K562 (cell line): Measurements from ENCODE around the gene SCGB2B2. TPM values are rescaled to one million over a fixed set of nuclear protein-coding genes. Genes with fewer than 3 reads are reported as not detected.

Source experiments
- AFF1 ChIP-seq, 2 experiments: fragments of 450-650 bp; IDR thresholded peaks; 2 replicates each; pipeline ENCODE4 v1.6.1; 2018; ENCODE audit warnings: mild to moderate bottlenecking in 2 of 2, low read depth in 1 of 2; ENCODE audit not compliant: partially characterized antibody in 2 of 2
- ATF2 ChIP-seq: sonication (generic); formaldehyde crosslinking; IDR thresholded peaks from 2 replicates; pipeline ENCODE4 v1.8.1; 2022; ENCODE audit warnings: missing genetic modification reagents
- E2F6 ChIP-seq, 2 experiments: IDR thresholded peaks; 2 replicates each; pipeline ENCODE4 v1.6.1; 2011; ENCODE audit warnings: borderline replicate concordance in 1 of 2, control low read depth in 1 of 2, low read depth in 1 of 2, low read length in 1 of 2, mild to moderate bottlenecking in 1 of 2, mixed read lengths in 1 of 2, moderate library complexity in 1 of 2; ENCODE audit not compliant: insufficient read depth in 1 of 2, insufficient read length in 1 of 2, poor library complexity in 1 of 2, severe bottlenecking in 1 of 2; ENCODE audit errors: extremely low read depth in 1 of 2
- HCFC1 ChIP-seq: IDR thresholded peaks from 2 replicates; pipeline ENCODE4 v1.6.1; 2012; ENCODE audit warnings: low read depth, low read length, improper control_type of control experiment
- L3MBTL2 ChIP-seq: fragments of 450-650 bp; IDR thresholded peaks from 2 replicates; pipeline ENCODE4 v1.6.1; 2016; ENCODE audit warnings: mild to moderate bottlenecking, moderate library complexity
- MYC ChIP-seq, 2 experiments: fragments of 250-450 bp in 1 of 2; sonication (Bioruptor Pico) in 1 of 2; IDR thresholded peaks; 2 replicates each; pipeline versions ENCODE4 v1.5.1 to v1.6.1; 2012 to 2021; ENCODE audit warnings: low read depth in 2 of 2, borderline replicate concordance in 1 of 2, improper control_type of control experiment in 1 of 2, low read length in 1 of 2, mild to moderate bottlenecking in 1 of 2, moderate library complexity in 1 of 2
- RBFOX2 ChIP-seq: fragments of 200-400 bp; formaldehyde crosslinking; IDR thresholded peaks from 2 replicates; pipeline ENCODE4 v1.6.1; 2017; ENCODE audit warnings: low read depth, mild to moderate bottlenecking, low read length, moderate library complexity
- ZBTB11 ChIP-seq, 3 experiments: fragments of 200-800 bp in 1 of 3; fragments of 250-450 bp in 1 of 3; fragments of 450-650 bp in 1 of 3; sonication (Bioruptor Pico) in 1 of 3; sonication (Bioruptor generic) in 1 of 3; formaldehyde crosslinking in 1 of 3; IDR thresholded peaks; 2 replicates each; pipeline versions ENCODE4 v1.6.1 to v1.8.0; 2016 to 2022; ENCODE audit warnings: mild to moderate bottlenecking in 2 of 3, missing genetic modification characterization in 2 of 3, missing compliant biosample characterization in 1 of 3, moderate library complexity in 1 of 3
- ZC3H4 ChIP-seq: sonication (generic); formaldehyde crosslinking; IDR thresholded peaks from 2 replicates; pipeline ENCODE4 v1.9.0; 2021; ENCODE audit warnings: missing genetic modification reagents, borderline replicate concordance
- ZNF134 ChIP-seq: fragments of 250-450 bp; sonication (Bioruptor Pico); conservative IDR thresholded peaks from 2 replicates; pipeline ENCODE4 v1.4.0; 2020
- ZNF431 ChIP-seq: sonication (generic); formaldehyde crosslinking; IDR thresholded peaks from 2 replicates; pipeline ENCODE4 v1.8.0; 2022; ENCODE audit warnings: mild to moderate bottlenecking, missing genetic modification reagents
- polyA plus RNA-seq, 8 experiments: library from polyadenylated mRNA; depleted of rRNA in 4 of 8; stranded (reverse) in 5 of 8; unstranded in 3 of 8; fragments of >200 nt; fragmentation: Nextera tagmentation in 2 of 8; fragmentation: Illumina TruSeq in 1 of 8; extraction: Ambion mirVana in 2 of 8; extraction: Trizol in 1 of 8; gene quantifications; 2 replicates each; pipeline versions ENCODE4 v1.2.1 to v1.2.3, GENCODE V29; 2011 to 2014; ENCODE audit warnings: inconsistent platforms in 1 of 8, missing spikeins in 1 of 8
- total RNA-seq, 7 experiments: library from RNA; depleted of rRNA in 6 of 7; stranded (reverse); fragments of >200 nt in 6 of 7; fragmentation: Illumina TruSeq in 2 of 7; extraction: Trizol in 2 of 7; gene quantifications; 2 replicates each; pipeline versions ENCODE4 v1.2.1 to v1.2.3, GENCODE V29; 2011 to 2021; ENCODE audit warnings: low replicate concordance in 1 of 7

Gene SCGB2B2
- total and polyA plus RNA-seq, 9 of the 15 experiments (the other 6 are each of a cell fraction or from before 2014, with no cell fraction given): not detected

GRCh38 chr19:34677386-34678084, 576 bp upstream of the SCGB2B2 start, which contains the start of gene ZNF302 (continued):
- no peak for TF ChIP-seq ZBTB11 (CRISPR knock-in tag; IDR thresholded peaks at IDR 0.05)
- no peak for TF ChIP-seq MYC (IDR thresholded peaks at IDR 0.05; ENCODE audit: low read depth, low read length)
- no peak for TF ChIP-seq MYC (CRISPR knock-in tag; IDR thresholded peaks at IDR 0.05; ENCODE audit: borderline replicate concordance, low read depth)
- TF ChIP-seq ZNF134: no peak
- TF ChIP-seq HCFC1: peak; percentile 61; the same call in 1 of the 2 replicates
- TF ChIP-seq RBFOX2: peak; percentile 57
- TF ChIP-seq E2F6 (IDR thresholded peaks at IDR 0.05; ENCODE audit: borderline replicate concordance in 1 of 2, extremely low read depth in 1 of 2, insufficient read depth in 1 of 2, insufficient read length in 1 of 2, low read depth in 1 of 2, low read length in 1 of 2, poor library complexity in 1 of 2, severe bottlenecking in 1 of 2): peak in 1 of 2 experiments; percentile 40
- no peak for TF ChIP-seq ATF2 (CRISPR knock-in tag)
- TF ChIP-seq ZNF431 (CRISPR knock-in tag): no peak
- peak in 1 of 2 experiments; percentile 56 for TF ChIP-seq AFF1 (IDR thresholded peaks at IDR 0.05; ENCODE audit: low read depth in 1 of 2, partially characterized antibody in 2 of 2)
- TF ChIP-seq ZC3H4: no peak
- TF ChIP-seq L3MBTL2: 0 out of 2 replicates have a peak, but pooled peaks have one; percentile 43
